CD4-positive, alpha-beta T cell treated with Interleukin-10 for 1 hour (primary cell): ENCODE data around the gene FMC1.
"Not testable (repeated sequence)": the region's sequence is repeated elsewhere in the genome, so short reads cannot be mapped to it uniquely, and the experiment has no call there.

Source experiments
- DNase-seq: peaks from one replicate; pipeline ENCODE4 v3.0.0-alpha.2; 2020

The FMC1 gene, protein sequence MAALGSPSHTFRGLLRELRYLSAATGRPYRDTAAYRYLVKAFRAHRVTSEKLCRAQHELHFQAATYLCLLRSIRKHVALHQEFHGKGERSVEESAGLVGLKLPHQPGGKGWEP

DNA sequence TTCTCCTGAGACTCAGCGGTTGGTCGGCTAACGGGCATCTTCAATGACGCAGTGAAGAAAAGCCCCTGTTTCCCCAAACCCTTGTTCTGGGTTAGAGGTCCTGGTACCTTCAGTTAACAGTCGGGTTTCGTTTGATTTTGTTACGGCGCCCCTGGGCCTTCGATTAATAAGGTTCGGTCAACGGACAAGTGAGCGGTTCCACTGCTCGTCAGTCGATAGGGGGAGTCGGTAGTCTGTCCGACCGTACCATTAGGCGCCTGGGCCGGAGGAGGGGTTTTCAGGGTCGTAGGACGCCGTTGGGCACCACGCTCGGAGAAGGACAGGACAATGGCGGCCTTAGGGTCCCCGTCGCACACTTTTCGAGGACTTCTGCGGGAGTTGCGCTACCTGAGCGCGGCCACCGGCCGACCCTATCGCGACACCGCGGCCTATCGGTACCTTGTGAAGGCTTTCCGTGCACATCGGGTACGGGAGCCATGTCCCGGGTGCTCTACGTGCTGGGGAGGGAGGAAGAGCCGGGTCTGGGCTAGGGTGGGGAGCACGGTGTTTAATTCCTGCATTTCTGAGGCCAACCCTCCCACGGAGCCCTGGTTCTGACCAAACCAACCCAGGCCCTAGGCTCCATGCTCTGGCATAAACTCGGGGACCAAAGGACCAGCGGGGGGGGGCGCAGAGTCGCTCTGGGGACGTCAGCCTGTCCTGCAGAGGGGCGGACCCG, at the start of gene FMC1:
Gene FMC1, plus strand, starts transcription at position 280 of the 718 bp plus-strand sequence. Its CDS starts 48 bp downstream, at position 328.
- peak; percentile 90 for DNase-seq

DNA sequence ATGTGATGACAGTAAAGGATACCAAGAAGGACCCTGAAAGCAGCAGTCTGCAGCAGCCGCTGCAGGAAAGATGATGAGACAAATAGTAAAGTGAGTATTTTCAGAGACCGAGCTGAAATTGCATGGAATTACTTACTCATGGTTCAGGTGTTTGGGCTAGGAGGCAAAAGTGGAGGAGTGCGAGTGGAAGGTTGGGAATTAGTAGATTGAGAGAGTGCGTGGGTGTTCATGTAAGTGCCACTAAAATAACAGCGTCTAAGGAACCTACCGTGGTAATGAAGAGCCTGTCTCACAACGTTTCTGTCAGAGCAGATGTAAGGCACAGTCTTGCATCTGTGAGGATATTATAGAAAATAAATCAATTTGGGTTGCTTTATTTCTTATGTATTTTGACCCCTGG, 48.3 kb upstream of the FMC1 start:
- no peak for DNase-seq

DNA sequence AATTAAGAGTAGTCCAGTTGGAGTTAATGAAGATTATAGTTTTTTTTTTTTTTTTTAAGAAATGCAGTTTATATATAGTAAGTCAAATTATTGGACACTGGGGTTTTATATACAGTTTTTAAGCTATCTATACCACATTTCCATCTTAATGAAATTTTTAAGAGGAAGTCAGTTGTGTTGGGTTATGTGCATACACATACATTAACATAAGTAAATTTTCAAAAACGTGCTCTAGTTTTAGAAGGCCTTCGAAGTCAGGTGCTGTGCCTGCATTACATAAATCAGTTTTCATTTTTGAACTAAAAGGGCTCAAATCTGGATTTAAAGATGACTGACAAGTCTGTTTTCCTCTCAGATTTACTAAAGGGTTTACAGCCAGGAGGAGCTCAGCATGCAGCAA, 47.6 kb upstream of the FMC1 start:
- DNase-seq, result no peak

DNA sequence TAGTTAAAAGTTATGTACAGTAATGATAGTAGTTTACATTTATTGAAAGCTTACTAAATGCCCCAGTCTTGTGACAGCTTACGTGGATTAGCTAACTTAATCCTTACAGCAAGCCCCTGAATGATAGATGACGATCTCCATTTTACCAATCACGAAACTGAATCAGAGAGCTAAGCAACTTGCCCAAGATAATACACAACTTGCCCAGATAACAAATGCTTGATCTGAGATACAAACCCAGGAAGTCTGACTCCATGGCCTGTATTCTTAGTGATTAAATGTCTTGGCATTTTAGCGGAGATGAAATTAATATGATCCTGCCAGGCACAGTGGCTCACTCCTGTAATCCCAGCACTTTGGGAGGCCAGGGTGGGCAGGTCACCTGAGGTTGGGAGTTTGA, 46.9 kb upstream of the FMC1 start:
- DNase-seq, result no peak

DNA sequence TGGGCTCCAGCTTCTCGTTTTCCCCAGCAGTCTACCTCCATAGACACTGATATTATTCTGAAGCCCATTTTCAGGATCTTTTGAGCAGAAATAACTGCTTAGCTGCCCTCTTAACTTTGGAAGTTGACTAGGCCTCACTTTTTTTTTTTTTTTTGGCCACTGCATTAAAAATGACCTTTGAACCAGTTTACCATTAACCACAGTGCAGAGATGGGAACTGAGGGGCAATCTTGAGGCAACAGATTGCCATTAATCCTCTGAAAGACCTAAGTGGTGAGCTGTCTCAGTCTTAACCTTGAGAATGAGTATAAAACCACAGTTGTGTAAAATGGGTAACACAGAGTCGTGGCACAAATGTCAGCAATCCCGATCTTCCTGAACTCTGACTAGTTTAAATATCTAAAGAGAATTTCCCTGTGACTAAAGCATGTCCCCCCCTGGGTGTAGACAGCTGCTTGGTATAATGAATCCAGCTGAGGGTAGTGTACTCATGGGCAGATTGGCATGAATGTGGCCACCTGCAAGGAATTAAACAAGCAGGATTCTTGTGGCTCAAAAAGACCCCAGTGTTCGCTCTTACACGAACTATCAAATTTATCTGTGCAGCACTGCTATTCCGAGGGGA, 46.1 kb upstream of the FMC1 start:
- no peak for DNase-seq

DNA sequence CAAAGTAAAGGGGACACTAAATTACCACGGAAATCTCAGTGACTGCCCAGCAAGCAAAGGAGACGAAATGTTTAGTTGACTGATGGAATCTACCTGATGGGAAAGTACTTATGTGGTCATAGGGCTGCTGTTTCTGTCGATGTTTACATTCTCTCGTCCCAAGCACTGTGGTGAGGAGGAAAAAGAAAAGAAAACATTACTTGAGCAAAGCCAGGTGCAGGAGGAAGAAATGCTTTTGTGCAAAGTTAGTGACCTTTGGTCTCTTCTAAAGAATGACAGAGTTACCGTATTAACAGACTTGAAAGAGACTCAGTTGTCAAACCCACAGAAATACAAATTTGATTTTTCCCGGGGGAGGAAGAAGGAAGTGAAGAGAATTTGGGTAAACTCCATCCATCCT, 43.3 kb upstream of the FMC1 start:
- no peak for DNase-seq

DNA sequence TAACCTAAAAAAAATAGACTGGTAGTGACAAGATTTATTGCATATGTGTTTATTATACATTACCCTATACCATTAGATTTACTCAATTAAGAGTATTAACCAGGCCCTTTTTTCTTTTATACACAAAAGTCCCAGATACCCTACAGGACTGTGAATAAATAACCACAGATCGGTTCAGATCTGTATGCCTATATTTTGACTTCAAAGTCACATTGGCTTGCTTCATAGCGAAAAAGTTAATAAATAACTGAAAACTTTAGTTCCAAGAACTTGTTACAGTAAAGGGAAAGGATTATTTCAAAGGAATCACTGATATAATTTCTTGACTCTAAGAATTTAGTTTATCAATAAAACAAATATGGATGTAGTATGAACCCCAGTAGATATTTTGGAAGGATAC, 41.8 kb upstream of the FMC1 start:
- DNase-seq, result no peak

DNA sequence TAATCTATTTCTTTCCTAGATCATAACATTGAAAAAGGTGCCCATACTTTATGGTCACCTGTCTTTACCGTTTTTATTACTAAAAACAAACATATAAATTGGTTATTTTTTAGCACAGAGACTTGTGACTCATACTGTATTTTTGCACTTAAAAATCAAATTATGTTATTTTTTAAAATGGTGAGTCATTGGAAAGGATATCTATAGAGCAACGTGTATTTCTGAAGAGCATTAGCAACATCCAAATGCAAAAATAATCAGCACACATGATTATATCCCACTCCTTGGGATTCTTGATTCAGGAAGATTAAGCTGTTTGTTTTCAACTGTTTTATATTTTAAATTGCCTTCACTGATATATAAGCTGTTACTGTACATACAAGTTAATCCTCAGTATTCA, 40.7 kb upstream of the FMC1 start:
- DNase-seq, result no peak

DNA sequence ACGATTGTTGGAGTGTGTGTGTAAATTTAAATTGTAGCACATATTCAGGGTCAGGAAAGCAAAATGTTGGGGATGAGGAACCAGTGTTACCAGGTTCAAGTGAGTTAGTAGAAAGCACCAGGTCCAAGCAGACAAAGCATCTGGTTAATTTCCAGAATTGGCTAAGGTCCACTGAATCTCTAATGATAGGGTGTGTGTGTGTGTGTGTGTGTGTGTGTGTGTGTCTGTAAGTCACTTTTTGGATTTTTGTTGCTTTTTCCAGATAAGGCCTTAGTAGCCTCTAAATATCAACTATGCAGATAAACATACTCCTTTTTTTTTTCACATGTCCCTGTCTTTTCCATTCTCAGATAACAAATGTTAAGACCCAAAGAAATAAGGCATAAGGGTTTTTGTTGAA, 36.6 kb upstream of the FMC1 start:
- no peak for DNase-seq

DNA sequence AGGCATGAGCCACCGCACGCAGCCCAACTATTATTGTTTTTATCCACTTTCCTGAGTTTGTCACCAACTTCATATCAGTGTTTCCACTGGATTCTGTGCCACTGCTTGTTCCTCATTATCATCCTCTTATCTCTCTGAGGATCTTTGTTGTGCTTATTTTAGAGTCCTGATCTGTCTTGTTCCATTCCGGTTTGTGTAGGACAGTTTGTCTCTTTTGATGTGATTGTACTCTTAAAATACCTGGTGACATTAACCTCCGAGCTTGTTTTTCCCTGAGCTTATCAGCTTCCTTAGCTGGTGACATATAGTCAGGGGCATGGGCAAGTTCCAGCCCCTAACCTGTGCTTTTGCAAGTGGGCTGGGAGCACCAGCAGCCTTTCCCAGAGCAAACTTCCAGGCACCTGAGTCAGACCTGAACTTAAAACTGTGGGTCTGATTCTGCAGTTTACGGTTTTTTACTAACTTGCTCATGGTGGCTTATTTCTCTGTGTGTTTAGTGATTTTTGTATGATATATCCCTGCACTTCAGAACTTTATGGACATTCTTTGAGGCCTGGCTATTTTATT, 23.1 kb upstream of the FMC1 start:
- no peak for DNase-seq

DNA sequence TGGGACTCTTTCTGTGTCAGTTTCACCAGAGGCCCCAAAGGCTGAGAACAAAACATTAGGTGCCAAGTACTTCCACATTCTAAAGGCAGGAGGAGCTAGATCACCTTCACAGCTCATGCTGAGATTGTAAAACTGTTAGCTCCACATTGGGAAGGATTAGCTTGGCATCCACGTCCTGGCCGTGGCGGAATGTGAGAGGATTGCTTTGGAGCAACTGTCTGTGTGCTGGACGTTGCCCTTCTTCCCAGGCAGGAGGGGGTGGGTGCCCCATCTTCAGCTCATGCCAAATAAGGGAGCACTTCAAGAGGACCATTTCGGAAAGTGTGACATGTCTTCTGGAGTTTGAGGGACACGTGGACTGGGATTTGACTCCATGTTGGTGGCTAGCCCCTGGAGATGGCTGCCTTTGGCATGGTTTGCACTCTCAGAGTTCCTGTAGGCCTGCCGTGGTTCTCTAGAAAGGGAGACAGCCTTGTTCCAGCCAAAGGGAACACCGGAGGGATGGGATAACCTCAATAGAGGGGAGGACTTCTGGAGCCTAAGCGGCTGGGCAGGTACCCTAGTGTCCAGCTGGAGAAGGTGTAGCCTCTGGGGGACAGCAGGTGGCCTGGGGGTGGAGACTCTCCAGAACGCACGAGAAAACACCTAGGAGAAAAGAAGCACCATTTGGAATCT, 19.9 kb upstream of the FMC1 start:
- DNase-seq, result no peak

DNA sequence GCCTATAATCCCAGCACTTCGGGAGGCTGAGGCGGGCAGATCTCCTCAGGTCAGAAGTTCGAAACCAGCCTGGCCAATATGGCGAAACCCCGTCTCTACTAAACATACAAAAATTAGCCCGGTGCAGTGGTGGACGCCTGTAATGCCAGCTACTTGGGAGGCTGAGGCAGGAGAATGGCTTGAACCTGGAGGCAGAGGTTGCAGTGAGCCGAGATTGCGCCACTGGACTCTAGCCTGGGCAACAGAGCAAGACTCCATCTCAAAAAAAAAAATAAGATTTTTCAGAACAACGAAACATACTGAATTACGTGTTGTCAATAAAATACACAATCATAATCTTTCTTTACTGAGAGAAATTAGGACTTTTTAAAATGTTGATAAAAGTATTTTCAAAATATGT, 16.4 kb upstream of the FMC1 start:
- DNase-seq, result not testable (repeated sequence)

DNA sequence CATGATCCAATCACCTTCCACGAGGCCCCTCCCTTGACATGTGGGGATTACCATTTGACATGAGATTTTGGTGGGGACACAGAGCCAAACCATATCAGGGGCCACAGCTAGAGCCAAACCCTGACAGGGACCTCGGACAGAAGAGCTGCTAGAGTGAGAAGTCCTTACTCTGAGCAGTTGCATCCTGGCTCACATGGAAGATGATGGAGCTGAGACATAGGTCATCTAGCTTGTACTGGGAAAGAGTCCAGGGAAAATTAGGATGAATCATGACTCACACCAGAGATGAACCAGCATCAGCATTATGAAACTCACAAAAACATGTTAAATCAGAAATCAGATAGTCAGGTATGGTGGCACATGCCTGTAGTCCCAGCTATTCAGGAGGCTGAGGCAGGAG, 12.8 kb upstream of the FMC1 start:
- DNase-seq, result no peak

DNA sequence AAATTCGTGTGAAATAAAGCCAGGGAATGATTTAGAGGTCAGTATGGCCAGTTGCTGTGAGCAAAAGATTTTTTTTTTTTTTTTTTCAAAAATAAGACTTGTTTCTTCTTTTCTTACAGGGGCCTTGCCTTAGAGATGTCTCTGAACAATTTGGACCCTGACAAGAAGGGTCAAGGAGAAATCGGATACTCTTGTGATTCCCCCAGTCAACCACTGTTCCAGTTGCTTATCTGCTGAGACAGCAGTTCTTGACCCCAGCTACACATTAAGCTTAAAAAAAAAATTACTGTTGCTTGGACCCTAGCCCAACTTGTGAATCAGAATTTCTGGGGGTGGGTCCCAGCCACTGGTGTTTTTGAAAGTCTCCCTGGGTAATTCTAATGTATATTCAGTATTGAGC, 12.0 kb upstream of the FMC1 start:
- no peak for DNase-seq

DNA sequence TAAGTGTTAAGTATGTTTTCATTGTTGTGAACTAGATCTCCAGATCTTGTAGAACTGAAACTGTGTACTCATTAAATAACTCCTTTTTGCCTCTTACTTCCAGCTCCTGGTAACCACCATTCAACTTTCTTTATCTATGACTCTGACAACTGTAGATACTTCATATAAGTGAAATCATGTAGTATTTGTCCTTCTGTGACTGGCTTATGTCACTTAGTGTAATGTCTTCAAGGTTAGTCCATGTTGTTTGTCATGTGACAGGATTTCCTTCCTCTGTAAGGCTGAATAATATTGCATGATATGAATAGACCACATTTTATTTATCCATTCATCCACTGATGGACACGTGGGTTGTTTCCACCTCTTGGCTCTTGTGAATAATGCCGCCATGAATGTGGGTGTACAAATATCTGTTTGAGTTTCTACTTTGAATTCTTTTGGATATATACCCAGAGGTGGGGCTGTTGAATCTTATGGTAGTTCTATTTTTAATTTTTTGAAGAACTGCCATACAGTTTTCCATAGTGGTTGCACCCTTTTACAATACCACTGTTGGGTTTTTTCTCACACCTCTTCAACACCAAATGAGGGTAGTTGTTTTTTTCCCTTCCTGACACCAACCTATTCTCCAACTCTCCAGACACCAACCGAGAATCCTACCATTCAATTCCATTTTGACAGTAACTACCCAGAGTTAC, 10.7 kb upstream of the FMC1 start:
- DNase-seq, result no peak

DNA sequence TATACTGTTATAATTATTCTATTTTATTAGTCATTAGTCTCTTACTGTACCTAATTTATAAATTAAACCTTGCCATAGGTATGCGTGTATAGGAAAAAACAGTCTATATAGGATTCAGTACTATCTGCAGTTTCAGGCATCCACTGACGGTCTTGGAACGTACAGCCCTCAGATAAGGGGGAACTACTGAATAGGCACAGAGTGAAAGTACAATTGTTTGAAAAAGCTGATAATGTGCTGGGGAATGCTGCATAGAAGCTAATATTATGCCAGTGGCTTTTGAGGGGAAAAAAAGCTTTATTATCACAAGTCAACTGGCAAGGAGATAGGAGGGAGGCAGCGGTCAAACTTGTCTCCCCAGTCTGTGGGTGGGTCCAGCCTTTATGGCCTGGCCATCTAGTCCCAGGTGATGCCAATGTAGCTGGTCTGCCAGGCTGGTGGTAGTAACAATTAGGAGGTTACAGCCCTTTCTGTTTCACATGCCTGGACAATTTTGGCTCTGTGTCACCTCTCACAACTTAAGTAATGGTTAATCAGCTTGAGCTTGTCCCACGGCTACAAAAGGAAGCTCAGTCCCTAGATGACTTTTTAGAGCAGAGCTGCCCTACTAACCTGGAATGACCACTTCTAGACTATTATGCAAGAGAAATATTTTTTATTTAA, 8.3 kb upstream of the FMC1 start:
- no peak for DNase-seq

DNA sequence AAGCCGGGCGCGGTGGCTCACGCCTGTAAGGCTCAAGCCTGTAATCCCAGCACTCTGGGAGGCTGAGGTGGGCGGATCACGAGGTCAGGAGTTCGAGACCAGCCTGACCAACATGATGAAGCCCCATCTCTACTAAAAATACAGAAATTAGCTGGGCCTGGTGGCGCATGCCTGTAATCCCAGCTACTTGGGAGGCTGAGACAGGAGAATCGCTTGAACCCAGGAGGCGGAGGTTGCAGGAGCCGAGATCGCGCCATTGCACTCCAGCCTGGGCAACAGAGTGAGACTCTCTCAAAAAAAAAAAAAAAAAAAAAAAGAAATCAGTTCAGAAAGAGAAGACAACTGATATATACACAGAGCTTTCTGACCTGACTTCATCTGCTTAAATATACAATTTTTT, 7.7 kb upstream of the FMC1 start:
- DNase-seq, result not testable (repeated sequence)

DNA sequence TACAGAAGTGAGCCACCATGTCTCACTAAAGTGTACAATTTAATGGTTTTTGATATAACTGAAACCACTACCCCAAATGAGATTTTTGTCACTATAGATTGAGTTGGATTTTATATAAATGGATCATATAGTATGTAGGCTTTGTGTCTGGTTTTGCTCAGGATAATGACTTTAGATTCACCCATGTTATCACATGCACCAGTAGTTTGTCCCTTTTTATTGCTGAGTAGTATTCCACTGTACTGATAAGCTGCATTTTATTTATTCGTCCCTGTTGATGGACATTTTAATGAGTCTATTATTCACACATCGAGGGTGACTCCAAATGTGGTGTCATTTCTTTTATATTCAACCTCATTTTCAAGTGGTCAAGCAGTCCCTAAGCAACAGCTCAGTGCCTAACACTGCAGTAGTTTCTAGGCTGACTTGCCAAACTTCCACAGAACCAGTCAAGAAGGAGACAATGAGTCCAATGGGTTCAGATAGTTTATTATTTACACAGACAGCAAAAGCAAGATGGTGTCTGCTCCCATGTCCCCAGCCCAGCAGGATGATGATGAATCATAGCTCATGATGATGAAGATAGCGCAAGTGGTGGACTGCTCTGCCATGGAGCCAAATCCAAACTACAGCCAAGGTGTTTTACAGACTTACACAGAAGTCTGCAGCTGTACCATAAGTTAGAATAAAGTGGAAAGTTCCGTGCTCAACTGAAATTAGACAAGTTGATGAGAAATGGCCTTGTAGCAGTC, 6.6 kb upstream of the FMC1 start:
- DNase-seq, result no peak

DNA sequence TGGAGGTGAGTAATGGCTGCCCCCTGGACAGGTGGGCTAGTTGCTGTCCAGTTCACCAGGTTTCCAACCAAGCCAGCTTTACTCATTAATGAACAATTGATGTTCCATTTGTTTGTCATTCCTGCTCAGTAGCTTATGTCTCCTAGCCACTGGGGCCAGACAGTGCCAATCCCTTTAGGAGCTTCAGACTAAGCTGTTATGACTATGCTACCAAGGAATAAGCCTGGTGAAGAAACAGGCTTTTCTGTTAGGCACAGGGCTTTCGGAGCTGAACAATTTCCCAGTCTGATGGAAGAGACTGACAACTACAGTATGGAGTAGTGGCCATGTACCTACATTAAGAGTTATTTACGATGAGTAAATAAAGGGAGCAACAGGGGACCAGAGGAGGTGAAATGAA, 2.1 kb upstream of the FMC1 start:
- no peak for DNase-seq

DNA sequence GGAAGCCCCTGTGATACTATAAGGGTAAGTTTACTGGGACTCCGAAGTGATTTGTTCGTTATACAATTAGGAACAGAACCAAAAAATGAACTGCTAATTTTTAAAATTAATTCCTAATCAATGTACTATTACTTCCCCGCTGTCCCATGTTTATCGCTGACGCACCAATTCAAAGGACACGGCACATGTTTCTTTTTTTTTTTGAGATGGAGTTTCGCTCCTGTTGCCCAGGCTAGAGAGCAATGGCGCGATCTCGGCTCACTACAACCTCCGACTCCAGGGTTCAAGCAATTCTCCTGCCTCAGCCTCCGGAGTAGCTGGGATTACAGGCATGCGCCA, 1.5 kb upstream of the FMC1 start:
- DNase-seq, result no peak

DNA sequence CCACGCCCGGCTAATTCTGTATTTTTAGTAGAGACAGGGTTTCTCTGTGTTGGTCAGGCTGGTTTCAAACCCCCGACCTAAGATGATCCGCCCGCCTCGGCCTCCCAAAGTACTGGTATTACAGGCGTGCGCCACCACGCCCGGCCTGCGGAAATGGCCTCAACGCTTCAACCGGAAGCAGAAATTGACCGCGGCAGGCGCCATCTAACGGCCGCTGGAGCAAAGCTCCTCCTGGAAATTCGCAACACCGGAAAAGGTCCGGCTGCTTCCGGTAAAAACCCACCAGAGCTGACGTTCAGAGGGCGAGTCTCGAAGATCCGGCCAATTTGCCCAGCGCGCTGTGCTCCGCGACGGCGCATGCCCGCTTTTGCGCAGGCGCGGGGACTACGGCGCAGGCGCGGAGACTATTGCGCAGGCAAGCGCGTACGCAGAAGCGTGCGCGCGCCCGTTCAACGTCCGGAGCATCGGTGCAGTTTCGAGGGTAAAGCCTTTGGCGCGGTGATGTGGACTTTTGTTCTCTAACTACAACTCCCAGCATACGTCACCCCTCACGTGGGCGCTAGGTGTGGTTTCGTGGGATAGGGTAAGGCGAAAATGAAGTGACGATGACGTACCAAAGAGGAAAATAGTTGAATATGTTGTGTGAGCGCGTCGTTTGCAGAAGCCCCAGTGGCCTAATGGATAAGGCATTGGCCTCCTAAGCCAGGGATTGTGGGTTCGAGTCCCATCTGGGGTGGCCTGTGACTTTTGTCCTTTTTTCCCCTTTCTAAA, 915 bp upstream of the FMC1 start:
- DNase-seq, result peak; percentile 99

DNA sequence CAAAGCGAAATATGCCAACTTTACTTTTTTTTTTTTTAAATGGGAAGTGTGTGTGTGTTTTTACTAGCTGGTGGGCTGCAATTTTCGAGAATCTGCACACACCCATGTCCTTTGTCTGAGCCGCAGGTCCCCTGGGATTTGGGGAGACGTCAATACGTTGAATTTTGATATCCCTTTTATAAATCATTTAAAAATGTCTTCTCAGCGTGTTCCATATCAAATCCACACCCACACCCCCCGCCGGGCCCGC, 404 bp upstream of the FMC1 start:
- DNase-seq, result no peak
